NCI-H748 (cell line): Measurements from ENCODE around the gene DDRGK1.
A peak's percentile ranks its signal among the peaks of the same experiment; 100 is the strongest.
"Not testable (repeated sequence)": the region's sequence is repeated elsewhere in the genome, so short reads cannot be mapped to it uniquely, and the experiment has no call there.

Experiments
- DNase-seq: peaks from one replicate; lab custom pipeline; 2025; ENCODE audit not compliant: unreplicated experiment; lab: John Stamatoyannopoulos, UW

DDRGK1 gene

GRCh38 chr20:3218307-3218988, 14.0 kb upstream of the DDRGK1 start:
- DNase-seq, result peak; percentile 63

- DNase-seq, result not testable (repeated sequence)
These were observed 11.0 kb upstream of the DDRGK1 start for GRCh38 chr20:3215359-3215917.

GRCh38 chr20:3213226-3213625, 8.7 kb upstream of the DDRGK1 start:
- no peak for DNase-seq

- no peak for DNase-seq
These were observed 5.9 kb upstream of the DDRGK1 start for GRCh38 chr20:3210346-3210745.

- DNase-seq, result no peak
These were observed 5.5 kb upstream of the DDRGK1 start for GRCh38 chr20:3209946-3210317.

- peak; percentile 63 for DNase-seq
These were observed 4.9 kb upstream of the DDRGK1 start, which contains the start of gene ITPA for GRCh38 chr20:3209257-3209945. TSS of gene ITPA (plus strand) at chr20:3209498. CDS start at chr20:3209552, 54 bp downstream.

GRCh38 chr20:3208786-3209256, 4.3 kb upstream of the DDRGK1 start:
- DNase-seq, result no peak

GRCh38 chr20:3203315-3204123, 963 bp downstream of the DDRGK1 start:
- DNase-seq, result peak; percentile 87

GRCh38 chr20:3202965-3203314, 1.5 kb downstream of the DDRGK1 start:
- no peak for DNase-seq

GRCh38 chr20:3199976-3200755, 4.3 kb downstream of the DDRGK1 start:
- no peak for DNase-seq

- DNase-seq, result no peak
These were observed 5.3 kb downstream of the DDRGK1 start for GRCh38 chr20:3199206-3199605.

GRCh38 chr20:3195590-3196237, 8.8 kb downstream of the DDRGK1 start:
- DNase-seq, result no peak

- no peak for DNase-seq
These were observed 9.7 kb downstream of the DDRGK1 start for GRCh38 chr20:3194617-3195280.

GRCh38 chr20:3193806-3194616, 10.5 kb downstream of the DDRGK1 start:
- DNase-seq, result no peak

GRCh38 chr20:3192226-3193015, 12.1 kb downstream of the DDRGK1 start:
- DNase-seq, result no peak

- no peak for DNase-seq
These were observed 13.8 kb downstream of the DDRGK1 start for GRCh38 chr20:3190681-3191111.

GRCh38 chr20:3189561-3190131, 14.8 kb downstream of the DDRGK1 start:
- no peak for DNase-seq
